ENCODE measurements around the gene KCTD3.

DNA sequence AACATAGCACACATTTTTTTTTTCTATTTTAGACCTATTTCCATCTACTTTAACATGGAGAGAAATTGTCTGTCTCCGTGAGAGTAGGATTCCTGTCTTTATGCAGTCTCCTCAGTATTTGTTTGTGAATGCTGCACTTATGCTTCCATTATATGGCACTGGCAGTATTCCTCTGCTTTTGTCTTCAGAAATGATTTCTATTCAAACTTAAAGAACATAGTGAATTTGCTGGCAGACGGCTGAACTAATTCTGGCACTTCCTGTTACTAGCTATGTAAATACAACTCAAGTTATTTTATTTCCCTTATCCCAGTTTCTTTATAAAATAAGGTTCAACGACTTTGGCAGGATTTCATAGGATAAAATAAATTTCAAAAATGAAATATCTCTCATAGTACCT is 45.3 kb downstream of the KCTD3 start:
- TF ChIP-seq, protein P1, sequence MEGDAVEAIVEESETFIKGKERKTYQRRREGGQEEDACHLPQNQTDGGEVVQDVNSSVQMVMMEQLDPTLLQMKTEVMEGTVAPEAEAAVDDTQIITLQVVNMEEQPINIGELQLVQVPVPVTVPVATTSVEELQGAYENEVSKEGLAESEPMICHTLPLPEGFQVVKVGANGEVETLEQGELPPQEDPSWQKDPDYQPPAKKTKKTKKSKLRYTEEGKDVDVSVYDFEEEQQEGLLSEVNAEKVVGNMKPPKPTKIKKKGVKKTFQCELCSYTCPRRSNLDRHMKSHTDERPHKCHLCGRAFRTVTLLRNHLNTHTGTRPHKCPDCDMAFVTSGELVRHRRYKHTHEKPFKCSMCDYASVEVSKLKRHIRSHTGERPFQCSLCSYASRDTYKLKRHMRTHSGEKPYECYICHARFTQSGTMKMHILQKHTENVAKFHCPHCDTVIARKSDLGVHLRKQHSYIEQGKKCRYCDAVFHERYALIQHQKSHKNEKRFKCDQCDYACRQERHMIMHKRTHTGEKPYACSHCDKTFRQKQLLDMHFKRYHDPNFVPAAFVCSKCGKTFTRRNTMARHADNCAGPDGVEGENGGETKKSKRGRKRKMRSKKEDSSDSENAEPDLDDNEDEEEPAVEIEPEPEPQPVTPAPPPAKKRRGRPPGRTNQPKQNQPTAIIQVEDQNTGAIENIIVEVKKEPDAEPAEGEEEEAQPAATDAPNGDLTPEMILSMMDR (conservative IDR thresholded peaks at IDR 0.05; ENCODE audit: low read depth, low read length), result no peak
- no peak for TF ChIP-seq EZH2 (IDR thresholded peaks at IDR 0.05; ENCODE audit: low read length, unreplicated experiment)
- no peak for TF ChIP-seq EZH2phosphoT487 (IDR thresholded peaks at IDR 0.05; ENCODE audit: borderline replicate concordance, low read length)

Data from PC-3 (cell line).